NCI-H2107 (cell line): ENCODE data around the gene SLC35A2.
"Not testable (repeated sequence)": the region's sequence is repeated elsewhere in the genome, so short reads cannot be mapped to it uniquely, and the experiment has no call there.

Experiments
- DNase-seq: peaks from one replicate; lab custom pipeline; 2025; lab: John Stamatoyannopoulos, UW

The SLC35A2 gene

DNA sequence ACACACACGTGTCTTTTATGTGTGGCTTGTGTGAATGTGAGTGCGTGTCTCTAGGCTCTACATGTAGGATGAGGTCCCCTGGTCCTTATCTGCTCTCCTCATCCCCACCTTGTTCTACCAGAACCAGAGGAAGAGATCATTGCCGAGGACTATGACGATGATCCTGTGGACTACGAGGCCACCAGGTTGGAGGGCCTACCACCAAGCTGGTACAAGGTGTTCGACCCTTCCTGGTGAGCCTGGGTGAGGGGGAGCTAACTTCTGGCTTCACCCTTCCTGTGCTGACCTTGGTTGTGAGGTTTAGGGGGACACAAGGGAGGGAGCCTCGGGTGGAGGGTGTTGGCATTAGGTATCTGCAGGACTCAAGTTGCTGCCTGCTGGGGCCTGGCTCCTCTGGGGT is 10.4 kb downstream of the SLC35A2 start:
- no peak for DNase-seq

GRCh38 chrX:48899078-48899410 is 12.4 kb downstream of the SLC35A2 start:
- no peak for DNase-seq

DNA sequence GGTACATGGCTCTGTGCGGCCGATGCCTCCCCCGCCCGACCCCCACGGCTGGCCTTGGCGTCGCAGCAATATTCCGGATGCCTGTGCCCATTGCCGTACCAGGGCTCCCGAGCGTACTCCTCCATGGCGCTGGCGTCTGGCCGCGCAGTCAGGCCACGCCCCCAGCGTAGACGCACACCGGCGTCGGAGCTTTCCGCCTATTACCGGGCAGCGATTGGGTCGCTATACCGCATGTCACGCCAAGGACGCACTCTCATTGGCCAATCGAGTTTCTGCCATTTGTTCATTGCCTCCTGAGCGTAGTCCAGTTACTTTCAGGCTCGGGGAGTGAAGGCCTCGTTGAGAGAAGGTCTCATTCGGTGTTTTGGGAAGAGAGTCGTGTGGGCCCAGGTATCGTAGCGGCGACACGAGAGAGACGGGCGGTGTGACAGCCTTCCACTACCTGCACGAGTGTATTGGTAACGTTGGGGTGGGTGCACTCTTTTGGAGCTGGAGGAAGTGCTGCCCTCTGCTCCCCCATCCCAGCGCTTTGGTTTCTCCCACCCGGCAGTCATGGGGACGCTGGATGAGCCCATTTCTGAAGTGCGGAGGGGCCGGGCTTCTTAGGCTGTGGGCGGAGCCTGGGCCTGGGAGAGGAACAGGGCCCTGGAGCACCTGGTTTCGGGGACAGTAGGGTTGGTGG is 13.7 kb downstream of the SLC35A2 start, which contains the start of the genes PQBP1 and TIMM17B:
Gene PQBP1 (plus strand): TSS at position 306 of the 682 bp plus-strand sequence. CDS start 580 bp downstream, outside the sequence.
Gene TIMM17B (minus strand): TSS at position 144 of the 682 bp plus-strand sequence. CDS start 19 bp downstream, at position 125.
- DNase-seq = peak; percentile 94

DNA sequence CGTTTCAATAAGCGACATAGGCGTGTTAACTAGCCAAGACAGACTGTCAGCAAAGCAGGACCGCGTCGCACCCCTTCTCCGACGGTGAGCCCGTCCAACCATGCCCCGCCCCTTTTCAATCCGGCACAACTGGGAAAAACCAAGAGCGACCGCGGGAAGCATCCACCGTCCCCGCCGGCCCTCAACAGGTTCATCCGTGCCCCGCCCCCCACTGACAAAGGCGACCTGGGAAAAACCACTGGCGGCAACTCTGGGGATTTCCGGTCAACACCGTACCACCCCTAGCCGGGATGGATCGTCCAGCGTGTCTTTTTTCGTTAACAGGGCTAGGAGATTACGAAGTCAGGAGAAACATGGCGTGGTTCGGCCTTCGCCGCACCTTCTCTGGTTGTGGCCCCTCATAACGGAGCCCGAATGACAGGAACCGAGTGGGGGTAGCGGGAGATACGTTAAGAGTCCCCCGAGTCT is 14.3 kb downstream of the SLC35A2 start:
- peak; percentile 70 for DNase-seq

DNA sequence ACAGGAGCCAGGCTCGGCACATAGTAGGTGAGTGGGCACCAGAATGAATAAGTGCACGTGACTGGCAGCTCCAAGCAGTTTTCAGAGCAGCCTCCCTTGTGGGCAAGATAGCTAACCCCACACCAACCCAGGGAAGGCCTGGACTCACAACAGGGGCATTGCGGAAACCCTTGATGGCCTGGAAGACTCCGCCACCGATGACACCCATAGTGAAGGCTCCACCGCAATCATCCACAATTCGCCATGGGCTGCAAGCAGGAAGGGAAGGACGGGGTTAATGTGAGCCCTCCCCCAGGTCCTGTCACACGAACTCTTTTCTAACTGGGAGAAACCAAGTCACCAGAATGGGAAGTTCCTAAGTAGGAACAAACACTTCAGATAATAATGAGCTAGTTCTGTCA is 14.8 kb downstream of the SLC35A2 start:
- DNase-seq = no peak

DNA sequence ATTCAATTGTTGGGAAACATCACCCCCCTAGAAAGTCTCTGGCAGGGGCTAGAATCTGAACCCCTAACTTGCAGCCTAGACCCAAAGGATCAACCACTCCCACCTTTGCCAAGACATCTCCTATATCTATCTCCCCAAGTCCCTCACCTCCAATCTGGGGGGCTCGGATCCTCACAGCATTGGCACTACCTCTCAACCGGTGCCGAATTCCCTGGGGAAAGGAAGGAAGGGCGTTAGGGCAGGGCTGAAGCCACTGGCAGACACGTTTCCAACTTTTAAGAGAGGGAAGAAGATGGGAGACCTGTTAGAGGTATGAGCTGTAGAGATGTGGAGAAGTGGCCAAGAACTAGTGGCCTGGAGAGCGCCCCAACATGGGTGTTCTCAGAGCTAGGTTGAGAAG is 16.6 kb downstream of the SLC35A2 start:
- DNase-seq = no peak

DNA sequence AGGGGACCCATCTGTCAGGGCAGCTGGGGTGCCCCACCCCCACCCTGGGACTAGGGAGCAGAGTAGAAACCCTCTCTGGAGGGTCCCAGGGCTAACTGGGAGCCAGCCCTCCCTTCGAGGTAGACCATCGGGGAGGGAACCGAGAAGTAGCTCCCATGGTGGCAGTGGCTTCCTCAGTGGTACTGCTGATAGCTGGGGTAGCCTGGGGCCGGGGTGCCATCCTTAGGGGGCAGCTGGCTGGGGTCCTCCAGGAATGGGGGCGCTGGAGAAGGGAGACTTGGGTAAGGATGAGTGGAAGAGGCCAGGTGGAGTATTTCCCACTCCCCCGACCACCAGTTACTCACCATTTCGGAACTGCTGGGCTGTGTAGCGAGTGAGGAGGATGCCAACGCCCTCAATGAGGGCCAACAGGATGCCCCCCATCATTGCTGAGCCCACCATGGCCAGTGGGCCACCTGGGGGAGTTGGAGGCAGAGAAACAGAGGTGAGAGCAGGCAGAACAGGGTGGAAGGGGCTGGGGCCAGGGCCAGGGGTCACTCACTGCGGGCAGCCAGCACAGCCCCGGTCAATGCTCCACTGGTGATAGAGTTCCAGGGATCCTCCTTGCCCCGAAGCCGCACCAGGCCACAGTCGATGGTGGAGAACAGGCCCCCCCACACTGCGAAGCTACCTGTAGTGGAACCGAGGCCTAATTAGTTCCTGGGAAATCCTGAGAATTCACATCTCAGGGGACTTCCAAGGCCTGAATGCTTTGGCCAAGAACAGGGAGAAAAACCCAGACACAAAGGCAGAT is 17.7 kb downstream of the SLC35A2 start:
- no peak for DNase-seq

DNA sequence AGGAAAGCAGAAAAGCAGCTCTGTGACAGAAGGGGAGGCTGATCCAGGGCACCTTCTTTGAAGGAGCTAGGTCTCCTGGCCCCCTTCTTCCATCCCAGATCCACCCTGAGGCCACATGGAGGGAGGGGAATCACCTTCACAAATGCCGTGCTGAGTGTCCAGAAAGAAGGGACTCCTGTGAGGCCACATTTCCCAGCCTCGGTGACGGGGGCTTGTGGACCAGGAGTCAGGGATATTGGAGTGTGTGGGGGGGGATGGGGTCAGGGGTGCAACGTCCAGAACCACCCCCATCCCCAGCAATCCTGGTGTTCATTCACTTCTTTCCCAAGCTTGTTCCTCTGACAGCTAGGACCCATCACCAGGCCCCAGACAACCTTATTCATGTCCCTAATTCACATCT is 18.6 kb downstream of the SLC35A2 start:
- no peak for DNase-seq

GRCh38 chrX:48891402-48892288 is 19.8 kb downstream of the SLC35A2 start:
- peak; percentile 80 for DNase-seq

GRCh38 chrX:48890934-48891401 is 20.5 kb downstream of the SLC35A2 start:
- DNase-seq = no peak

- DNase-seq = no peak
Observed at GRCh38 chrX:48890296-48890925, 21.0 kb downstream of the SLC35A2 start.

- not testable (repeated sequence) for DNase-seq
Observed at GRCh38 chrX:48886586-48886985, 24.9 kb downstream of the SLC35A2 start.

GRCh38 chrX:48883729-48884128 is 27.7 kb downstream of the SLC35A2 start:
- no peak for DNase-seq

DNA sequence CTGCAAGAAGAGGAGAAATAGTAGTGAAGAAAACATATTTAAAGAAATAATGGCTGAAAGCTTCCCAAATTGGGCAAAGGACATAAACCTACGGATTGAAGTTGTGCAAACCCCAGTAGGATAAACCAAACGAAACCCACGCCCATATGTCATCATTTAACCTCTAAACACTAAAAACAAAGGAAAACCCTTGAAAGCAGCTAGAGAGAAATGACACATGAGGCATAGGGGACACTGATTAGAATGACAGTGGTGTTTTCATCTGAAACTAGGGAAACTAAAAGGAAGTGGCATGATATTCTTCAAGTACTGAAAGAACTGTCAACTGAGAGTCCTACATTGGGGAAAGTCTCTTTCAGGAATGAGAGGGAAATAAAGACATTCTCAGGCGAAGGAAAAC is 34.5 kb downstream of the SLC35A2 start:
- not testable (repeated sequence) for DNase-seq

- not testable (repeated sequence) for DNase-seq
Observed at GRCh38 chrX:48872017-48872416, 39.4 kb downstream of the SLC35A2 start.

GRCh38 chrX:48864210-48864609 is 47.2 kb downstream of the SLC35A2 start:
- no peak for DNase-seq

DNA sequence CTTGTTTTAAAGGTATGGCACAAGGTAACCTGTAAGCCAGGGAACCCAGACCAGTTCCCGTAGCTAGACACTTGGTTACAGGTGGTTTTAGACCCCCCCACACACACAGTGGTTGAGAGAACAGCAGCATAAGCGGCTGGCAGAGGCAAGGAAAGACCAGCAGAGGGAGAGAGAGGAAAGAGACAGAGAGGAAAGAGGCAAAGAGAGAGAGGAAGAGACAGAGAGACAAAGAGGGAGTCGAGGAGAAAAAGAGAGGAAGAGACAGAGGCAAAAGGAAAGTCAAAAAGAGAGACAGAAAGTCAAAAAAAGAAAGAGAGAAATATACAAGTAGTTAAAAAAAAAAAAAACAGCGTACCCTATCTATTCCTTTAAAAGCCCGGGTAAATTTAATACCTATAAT is 56.5 kb downstream of the SLC35A2 start:
- DNase-seq = no peak

GRCh38 chrX:48854121-48854804 is 57.2 kb downstream of the SLC35A2 start:
- not testable (repeated sequence) for DNase-seq

DNA sequence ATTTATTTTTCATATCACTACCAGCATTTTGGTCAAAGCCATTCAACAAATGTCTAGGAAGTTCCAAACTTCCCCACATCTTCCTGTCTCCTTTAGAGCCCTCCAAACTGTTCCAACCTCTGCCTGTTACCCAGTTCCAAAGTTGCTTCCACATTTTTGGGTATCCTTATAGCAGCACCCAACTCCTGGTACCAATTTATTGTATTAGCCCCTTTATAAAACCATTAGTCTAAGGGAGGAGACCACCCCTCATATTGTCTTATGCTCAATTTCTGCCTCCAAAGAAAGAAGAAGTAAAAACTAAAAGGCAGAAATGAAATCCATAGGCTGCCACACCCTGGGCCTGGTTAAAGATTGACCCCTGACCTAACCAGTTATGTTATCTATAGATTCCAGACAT is 58.0 kb downstream of the SLC35A2 start:
- DNase-seq = not testable (repeated sequence)
